ENCODE measurements around the gene KCND3.
A peak's percentile ranks its signal among the peaks of the same experiment; 100 is the strongest.

Gene KCND3

DNA sequence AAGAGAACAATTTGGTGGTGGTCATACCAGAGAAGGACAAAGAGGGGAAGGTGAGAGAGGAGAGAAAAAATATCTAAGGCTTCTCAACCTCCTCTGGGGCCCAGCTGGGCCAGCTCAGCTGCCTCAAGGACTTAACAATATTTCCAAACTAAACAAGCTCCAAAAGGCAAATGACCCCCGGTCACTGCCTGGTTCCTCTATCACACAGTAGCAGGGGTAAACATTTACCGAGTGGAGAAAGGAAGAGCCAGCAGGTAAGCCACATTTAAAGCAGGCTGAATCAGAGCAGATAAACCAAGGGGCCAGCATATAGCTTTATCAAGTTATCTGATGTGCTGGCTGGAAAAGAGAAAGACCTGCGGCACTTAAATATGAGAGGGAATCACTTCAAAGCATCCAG, 102.1 kb downstream of the KCND3 start:
- no peak overlapping the region for H3K4me2 ChIP-seq (ENCODE audit: low read depth, low read length, poor library complexity, severe bottlenecking)
- TF ChIP-seq, protein P1, sequence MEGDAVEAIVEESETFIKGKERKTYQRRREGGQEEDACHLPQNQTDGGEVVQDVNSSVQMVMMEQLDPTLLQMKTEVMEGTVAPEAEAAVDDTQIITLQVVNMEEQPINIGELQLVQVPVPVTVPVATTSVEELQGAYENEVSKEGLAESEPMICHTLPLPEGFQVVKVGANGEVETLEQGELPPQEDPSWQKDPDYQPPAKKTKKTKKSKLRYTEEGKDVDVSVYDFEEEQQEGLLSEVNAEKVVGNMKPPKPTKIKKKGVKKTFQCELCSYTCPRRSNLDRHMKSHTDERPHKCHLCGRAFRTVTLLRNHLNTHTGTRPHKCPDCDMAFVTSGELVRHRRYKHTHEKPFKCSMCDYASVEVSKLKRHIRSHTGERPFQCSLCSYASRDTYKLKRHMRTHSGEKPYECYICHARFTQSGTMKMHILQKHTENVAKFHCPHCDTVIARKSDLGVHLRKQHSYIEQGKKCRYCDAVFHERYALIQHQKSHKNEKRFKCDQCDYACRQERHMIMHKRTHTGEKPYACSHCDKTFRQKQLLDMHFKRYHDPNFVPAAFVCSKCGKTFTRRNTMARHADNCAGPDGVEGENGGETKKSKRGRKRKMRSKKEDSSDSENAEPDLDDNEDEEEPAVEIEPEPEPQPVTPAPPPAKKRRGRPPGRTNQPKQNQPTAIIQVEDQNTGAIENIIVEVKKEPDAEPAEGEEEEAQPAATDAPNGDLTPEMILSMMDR (conservative IDR thresholded peaks at IDR 0.05; ENCODE audit: low read length): no peak
- TF ChIP-seq EZH2phosphoT487 (IDR thresholded peaks at IDR 0.05; ENCODE audit: borderline replicate concordance): no peak
- H3K4me3 ChIP-seq (ENCODE audit: low read length, poor library complexity, severe bottlenecking): no peak overlapping the region
- no peaks in the 10 kb centered on the region for H3K9me2 ChIP-seq (replicated peaks; ENCODE audit: low read depth, low read length)
- no peaks in the 10 kb centered on the region for H3K9me3 ChIP-seq (ENCODE audit: insufficient read depth, low read depth, low read length)
- no peaks in the 10 kb centered on the region for H4K20me1 ChIP-seq (ENCODE audit: insufficient read depth, low read length, poor library complexity, severe bottlenecking)
- no peaks in the 10 kb centered on the region for H3K4me1 ChIP-seq (ENCODE audit: insufficient read depth, low read length, poor library complexity, severe bottlenecking)
- H3K27me3 ChIP-seq (ENCODE audit: insufficient read depth, low read length, poor library complexity, severe bottlenecking): no peaks in the 10 kb centered on the region
- no peaks in the 10 kb centered on the region for H3F3A ChIP-seq (ENCODE audit: low read depth)
- H2AFZ ChIP-seq (ENCODE audit: low read length): no peak overlapping the region
- no peaks in the 10 kb centered on the region for H3K36me3 ChIP-seq (ENCODE audit: insufficient read depth, low read length)
- H3K79me2 ChIP-seq (ENCODE audit: insufficient read depth, low read length): no peaks in the 10 kb centered on the region
- H3K9ac ChIP-seq (ENCODE audit: low read depth, low read length, poor library complexity, severe bottlenecking): no peak overlapping the region

DNA sequence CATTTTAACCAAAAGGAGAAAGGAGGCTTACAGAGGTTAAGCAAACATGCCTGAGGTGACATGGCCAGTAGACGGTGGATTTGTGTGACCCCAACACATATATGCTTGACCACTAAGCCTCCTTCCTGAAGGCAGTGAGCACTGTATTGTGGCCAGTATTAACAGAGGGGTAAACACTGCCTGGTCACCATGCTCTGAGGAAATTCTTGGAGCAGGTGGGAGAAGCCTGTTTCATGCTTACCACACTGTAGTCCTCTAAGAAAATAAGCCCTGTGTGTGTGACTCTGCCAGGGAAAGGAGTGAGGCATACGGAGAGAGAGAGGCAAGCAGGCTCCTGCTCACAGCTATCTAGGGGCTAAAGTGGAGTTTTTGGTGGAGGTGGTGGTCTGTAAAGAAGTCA, 102.7 kb downstream of the KCND3 start:
- H2AFZ ChIP-seq (ENCODE audit: low read length): no peak overlapping the region
- H3K4me2 ChIP-seq (ENCODE audit: low read depth, low read length, poor library complexity, severe bottlenecking): no peak overlapping the region
- H3K79me2 ChIP-seq (ENCODE audit: insufficient read depth, low read length): no peaks in the 10 kb centered on the region

DNA sequence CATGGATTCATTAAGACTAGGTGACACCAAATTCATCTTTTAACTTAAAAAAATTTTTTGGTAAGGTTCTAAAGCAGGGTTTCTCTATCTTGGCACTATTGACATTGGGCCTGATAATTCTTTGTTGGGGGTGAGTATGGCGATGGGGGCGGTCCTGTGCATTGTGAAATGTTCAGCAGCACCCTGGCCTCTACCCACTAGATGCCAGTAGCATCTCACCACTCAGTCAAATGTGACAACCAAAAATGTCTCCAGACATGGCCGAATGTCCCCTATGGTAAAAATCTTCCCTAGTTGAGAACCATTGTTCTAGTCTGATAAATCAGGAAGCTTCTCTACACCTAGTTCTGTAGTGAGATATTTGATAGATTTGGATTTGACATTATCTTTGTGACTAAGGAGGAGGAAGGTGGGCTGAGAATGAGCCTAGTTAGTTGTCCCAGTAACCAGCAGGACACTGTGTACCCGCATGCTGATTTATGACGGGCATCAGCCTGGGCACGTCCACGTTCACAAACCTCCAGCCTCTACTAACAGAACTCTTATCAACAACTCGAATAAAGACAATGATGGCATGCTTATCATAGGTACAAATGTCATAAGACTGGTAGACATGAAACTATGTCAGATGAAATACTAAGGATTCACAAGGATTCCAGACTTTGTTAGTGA, 104.6 kb downstream of the KCND3 start:
- H3K4me1 ChIP-seq (ENCODE audit: insufficient read depth, low read length, poor library complexity, severe bottlenecking): no peaks in the 10 kb centered on the region
- no peaks in the 10 kb centered on the region for H3F3A ChIP-seq (ENCODE audit: low read depth)
- H3K9ac ChIP-seq (ENCODE audit: low read depth, low read length, poor library complexity, severe bottlenecking): no peak overlapping the region
- no peaks in the 10 kb centered on the region for H4K20me1 ChIP-seq (ENCODE audit: insufficient read depth, low read length, poor library complexity, severe bottlenecking)
- no peaks in the 10 kb centered on the region for H3K27me3 ChIP-seq (ENCODE audit: insufficient read depth, low read length, poor library complexity, severe bottlenecking)
- no peaks in the 10 kb centered on the region for H3K9me2 ChIP-seq (replicated peaks; ENCODE audit: low read depth, low read length)
- H2AFZ ChIP-seq (ENCODE audit: low read length): no peak overlapping the region
- no peak overlapping the region for H3K4me2 ChIP-seq (ENCODE audit: low read depth, low read length, poor library complexity, severe bottlenecking)
- H3K36me3 ChIP-seq (ENCODE audit: insufficient read depth, low read length): no peaks in the 10 kb centered on the region
- TF ChIP-seq, protein P1 (conservative IDR thresholded peaks at IDR 0.05; ENCODE audit: low read length): 0 out of 2 replicates have a peak, but pooled peaks have one; percentile 12
- TF ChIP-seq EZH2phosphoT487 (IDR thresholded peaks at IDR 0.05; ENCODE audit: borderline replicate concordance): no peak
- H3K79me2 ChIP-seq (ENCODE audit: insufficient read depth, low read length): no peaks in the 10 kb centered on the region
- H3K9me3 ChIP-seq (ENCODE audit: insufficient read depth, low read depth, low read length): no peaks in the 10 kb centered on the region
- H3K4me3 ChIP-seq (ENCODE audit: low read length, poor library complexity, severe bottlenecking): no peak overlapping the region

More for the DNA sequence above, 102.7 kb downstream of the KCND3 start:
- no peaks in the 10 kb centered on the region for H3K27me3 ChIP-seq (ENCODE audit: insufficient read depth, low read length, poor library complexity, severe bottlenecking)
- H3K9me2 ChIP-seq (replicated peaks; ENCODE audit: low read depth, low read length): no peaks in the 10 kb centered on the region
- no peak for TF ChIP-seq EZH2phosphoT487 (IDR thresholded peaks at IDR 0.05; ENCODE audit: borderline replicate concordance)
- TF ChIP-seq, protein P1 (conservative IDR thresholded peaks at IDR 0.05; ENCODE audit: low read length): no peak
- H3K4me1 ChIP-seq (ENCODE audit: insufficient read depth, low read length, poor library complexity, severe bottlenecking): no peaks in the 10 kb centered on the region
- H3K4me3 ChIP-seq (ENCODE audit: low read length, poor library complexity, severe bottlenecking): no peak overlapping the region
- no peaks in the 10 kb centered on the region for H3F3A ChIP-seq (ENCODE audit: low read depth)
- no peaks in the 10 kb centered on the region for H4K20me1 ChIP-seq (ENCODE audit: insufficient read depth, low read length, poor library complexity, severe bottlenecking)
- H3K36me3 ChIP-seq (ENCODE audit: insufficient read depth, low read length): no peaks in the 10 kb centered on the region
- no peak overlapping the region for H3K9ac ChIP-seq (ENCODE audit: low read depth, low read length, poor library complexity, severe bottlenecking)
- no peaks in the 10 kb centered on the region for H3K9me3 ChIP-seq (ENCODE audit: insufficient read depth, low read depth, low read length)
